HepG2 (cell line): Measurements from ENCODE around the gene GRIK4. TPM values are rescaled to one million over a fixed set of nuclear protein-coding genes. Genes with fewer than 3 reads are reported as not detected.

Source experiments
- ATAC-seq: fragments of 200-7000 bp; cut with Tn5 transposase; 3 replicates; pipeline ENCODE4 v1.9.1; 2020; ENCODE audit warnings: mild to moderate bottlenecking, moderate library complexity
- BruUV-seq: library from RNA; stranded (reverse); fragments of 400-500 nt; replicated peaks from 2 replicates; lab custom pipeline; 2021; lab: Mats Ljungman, UMichigan
- CTCF ChIA-PET: fragments of 300-600 bp; formaldehyde crosslinking; extraction: SDS; loops from one replicate; lab custom pipeline; 2021; ENCODE audit warnings: low total read pairs, inconsistent platforms, low intra/inter-chr PET ratio; lab: Yijun Ruan, JAX
- POLR2A ChIA-PET: fragments of 350-600 bp; sonication (Branson Sonifier 250); formaldehyde crosslinking; loops from one replicate; lab custom pipeline; 2020; ENCODE audit warnings: antibody characterized with exemption, inconsistent platforms; lab: Yijun Ruan, JAX
- DNase-seq: peaks from one replicate; pipeline ENCODE4 v3.0.0-alpha.2; 2015; ENCODE audit warnings: low spot score
- FAIRE-seq: peaks from 3 replicates; lab custom pipeline; 2011; peaks lifted over from hg19 to GRCh38; lab: Jason Lieb, UNC
- H2AFZ ChIP-seq: one replicate; pipeline ENCODE4 v1.6.1; 2011; ENCODE audit warnings: low read length, inconsistent platforms
- H3K27ac ChIP-seq: fragments of 300-600 bp; 3 replicates; pipeline ENCODE4 v1.8.0; 2011; ENCODE audit warnings: mixed run types, mild to moderate bottlenecking, mixed read lengths, low read length, inconsistent platforms; ENCODE audit not compliant: insufficient read depth; ENCODE audit errors: extremely low read length
- H3K27me3 ChIP-seq, 2 experiments: fragments of 200-600 bp in 1 of 2; 2 replicates in 1 of 2; 3 replicates in 1 of 2; pipeline versions ENCODE4 v1.6.0 to v1.8.0; 2011; ENCODE audit warnings: low read length in 2 of 2, mild to moderate bottlenecking in 2 of 2, moderate library complexity in 2 of 2, inconsistent platforms in 1 of 2; ENCODE audit not compliant: insufficient read depth in 2 of 2, control insufficient read depth in 1 of 2
- H3K36me3 ChIP-seq, 2 experiments: fragments of 200-600 bp in 1 of 2; replicated peaks in 1 of 2; 2 replicates in 1 of 2; 3 replicates in 1 of 2; pipeline versions ENCODE4 v1.5.1 to v1.8.0; 2011; ENCODE audit warnings: low read length in 2 of 2, inconsistent platforms in 1 of 2; ENCODE audit not compliant: insufficient read depth in 2 of 2, control insufficient read depth in 1 of 2
- H3K4me1 ChIP-seq: 2 replicates; pipeline ENCODE4 v1.5.1; 2012; ENCODE audit warnings: low read length, inconsistent platforms; ENCODE audit not compliant: insufficient read depth
- H3K4me2 ChIP-seq: 2 replicates; pipeline ENCODE4 v1.6.0; 2011; ENCODE audit warnings: low read depth, low read length, inconsistent platforms
- H3K4me3 ChIP-seq, 3 experiments: fragments of 200-600 bp in 1 of 3; sonication (generic), shearing (Covaris generic) in 1 of 3; replicated peaks in 1 of 3; 2 replicates each; pipeline ENCODE4 v1.5.1; 2011 to 2016; ENCODE audit warnings: low read length in 3 of 3, inconsistent platforms in 2 of 3, low read depth in 2 of 3, mild to moderate bottlenecking in 2 of 3, control low read depth in 1 of 3, mixed read lengths in 1 of 3; ENCODE audit not compliant: insufficient read depth in 1 of 3
- H3K79me2 ChIP-seq: one replicate; pipeline ENCODE4 v1.6.1; 2011; ENCODE audit warnings: low read length, inconsistent platforms; ENCODE audit not compliant: insufficient read depth
- H3K9ac ChIP-seq: 2 replicates; pipeline ENCODE4 v1.6.0; 2011; ENCODE audit warnings: mild to moderate bottlenecking, low read depth, low read length, inconsistent platforms; ENCODE audit not compliant: insufficient read depth
- H3K9me3 ChIP-seq: 2 replicates; pipeline ENCODE4 v1.5.1; 2012; ENCODE audit warnings: mild to moderate bottlenecking, low read length
- H4K20me1 ChIP-seq: 2 replicates; pipeline ENCODE4 v1.6.0; 2011; ENCODE audit warnings: inconsistent platforms, mild to moderate bottlenecking, low read length, moderate library complexity; ENCODE audit not compliant: insufficient read depth
- CEBPG ChIP-seq: IDR thresholded peaks from 2 replicates; pipeline ENCODE4 v1.6.1; 2016
- CEBPZ ChIP-seq: IDR thresholded peaks from 2 replicates; pipeline ENCODE4 v1.6.1; 2012; ENCODE audit warnings: low read length, improper control_type of control experiment
- GMEB2 ChIP-seq: IDR thresholded peaks from 2 replicates; pipeline ENCODE4 v1.6.1; 2016; ENCODE audit warnings: missing biosample characterization, missing genetic modification reagents, low read depth
- MXD1 ChIP-seq: sonication (generic); formaldehyde crosslinking; IDR thresholded peaks from 2 replicates; pipeline ENCODE4 v1.4.0; 2020; ENCODE audit warnings: mild to moderate bottlenecking, missing genetic modification reagents
- NFAT5 ChIP-seq: sonication (generic); formaldehyde crosslinking; IDR thresholded peaks from 2 replicates; pipeline ENCODE4 v1.4.0; 2020; ENCODE audit warnings: missing genetic modification reagents
- PCBP2 ChIP-seq: fragments of 200-400 bp; formaldehyde crosslinking; optimal IDR thresholded peaks from 2 replicates; pipeline ENCODE3; 2018; ENCODE audit warnings: low read length, low read depth; ENCODE audit not compliant: poor library complexity, severe bottlenecking
- POLR2AphosphoS2 ChIP-seq: IDR thresholded peaks from 2 replicates; pipeline ENCODE4 v1.6.1; 2011; ENCODE audit warnings: low read depth, low read length, improper control_type of control experiment
- RORA ChIP-seq: sonication (generic); formaldehyde crosslinking; IDR thresholded peaks from 2 replicates; pipeline ENCODE4 v1.5.0; 2020; ENCODE audit warnings: mild to moderate bottlenecking, missing genetic modification reagents, moderate library complexity
- SKIL ChIP-seq: sonication (generic); formaldehyde crosslinking; IDR thresholded peaks from 2 replicates; pipeline ENCODE4 v1.8.0; 2022; ENCODE audit warnings: missing genetic modification reagents, mild to moderate bottlenecking, moderate library complexity, borderline replicate concordance
- ZBTB7A ChIP-seq: sonication (generic); formaldehyde crosslinking; IDR thresholded peaks from 2 replicates; pipeline ENCODE4 v1.8.0; 2022; ENCODE audit warnings: mild to moderate bottlenecking, missing genetic modification reagents
- ZNF629 ChIP-seq: sonication (generic); formaldehyde crosslinking; conservative IDR thresholded peaks from 2 replicates; pipeline ENCODE4 v1.5.0; 2020; ENCODE audit warnings: missing genetic modification reagents
- WGBS: methylation state at CpG from one replicate; pipeline ENCODE4 v1.1.6; 2017; ENCODE audit warnings: low lambda C conversion rate; 5-methylcytosine and 5-hydroxymethylcytosine counted together
- in situ Hi-C: cut with HindIII; loops from 2 replicates; pipeline ENCODE4 v1.10.0; 2017; ENCODE audit warnings: low pct_unique_long_range_greater_than_20kb; ENCODE audit not compliant: extremely low pct_ligation_motif_present
- intact Hi-C: fragments of 100-400 bp; cut with micrococcal nuclease; formaldehyde crosslinking; loops from one replicate; pipeline ENCODE4 v1.10.0; 2022; ENCODE audit not compliant: unreplicated experiment
- polyA plus RNA-seq, 8 experiments: library from polyadenylated mRNA; depleted of rRNA in 3 of 8; stranded (reverse) in 7 of 8; unstranded in 1 of 8; fragments of >200 nt; fragmentation: Illumina TruSeq in 4 of 8; extraction: Trizol in 4 of 8; gene quantifications; 2 replicates each; pipeline versions ENCODE4 v1.2.1 to v1.2.3, GENCODE V29; 2011 to 2016; ENCODE audit warnings: low read depth in 4 of 8, missing spikeins in 1 of 8, mixed read lengths in 1 of 8; ENCODE audit not compliant: insufficient read depth in 1 of 8
- total RNA-seq, 5 experiments: library from RNA; depleted of rRNA; stranded (reverse); fragments of >200 nt; fragmentation: Illumina TruSeq; extraction: Trizol; gene quantifications; 2 replicates each; pipeline ENCODE4 v1.2.3, GENCODE V29; 2016; ENCODE audit warnings: low read depth in 1 of 5

The GRIK4 gene
- total and polyA plus RNA-seq, 2 of the 13 experiments (the other 11 are each of a cell fraction or from before 2014, with no cell fraction given) = 0.04 to 0.07 TPM

GRCh38 chr11:120830085-120830620 is 318.6 kb downstream of the GRIK4 start:
- CTCF ChIA-PET = no interaction called here
- 14% methylated on average over 6 of the region's 9 CpGs for WGBS
- H3K27me3 ChIP-seq = peaks cover 0 to 14% of the 10 kb centered on the region in 2 experiments; a peak in 2 of 5 replicates
- H3K4me1 ChIP-seq = peaks cover 7% of the 10 kb centered on the region; the same call in 1 of the 2 replicates
- POLR2A ChIA-PET = no interaction called here
- in situ Hi-C loops = no loop called here
- H3K79me2 ChIP-seq = no peaks in the 10 kb centered on the region
- H4K20me1 ChIP-seq = no peaks in the 10 kb centered on the region
- DNase-seq (no peak), FAIRE-seq (no peak), ATAC-seq (no peak)
- H3K4me2 ChIP-seq = no peak overlapping the region
- no peak overlapping the region for H2AFZ ChIP-seq
- no TSS peak for BruUV-seq
- no peak overlapping the region for H3K4me3 ChIP-seq
- no peak overlapping the region for H3K9ac ChIP-seq
- intact Hi-C loops = no loop called here
- H3K36me3 ChIP-seq = no peaks in the 10 kb centered on the region
- H3K27ac ChIP-seq = no peak overlapping the region
- no peaks in the 10 kb centered on the region for H3K9me3 ChIP-seq
- TF ChIP-seq RORA (CRISPR knock-in tag) (no peak), MXD1 (CRISPR knock-in tag) (no peak), CEBPG (CRISPR knock-in tag) (no peak), POLR2AphosphoS2 (no peak), SKIL (CRISPR knock-in tag) (no peak), NFAT5 (CRISPR knock-in tag) (no peak), GMEB2 (no peak), CEBPZ (no peak), ZNF629 (CRISPR knock-in tag) (no peak), PCBP2 (no peak), ZBTB7A (CRISPR knock-in tag) (no peak)
